ENCODE measurements around the gene TMEM41B. TPM values are rescaled to one million over a fixed set of nuclear protein-coding genes. Genes with fewer than 3 reads are reported as not detected.
A peak's percentile ranks its signal among the peaks of the same experiment; 100 is the strongest.
"Not testable (repeated sequence)": the region's sequence is repeated elsewhere in the genome, so short reads cannot be mapped to it uniquely, and the experiment has no call there.

Gene TMEM41B
- total RNA-seq, 2 donors from 2014 or later: 25.4 to 35.9 TPM

DNA sequence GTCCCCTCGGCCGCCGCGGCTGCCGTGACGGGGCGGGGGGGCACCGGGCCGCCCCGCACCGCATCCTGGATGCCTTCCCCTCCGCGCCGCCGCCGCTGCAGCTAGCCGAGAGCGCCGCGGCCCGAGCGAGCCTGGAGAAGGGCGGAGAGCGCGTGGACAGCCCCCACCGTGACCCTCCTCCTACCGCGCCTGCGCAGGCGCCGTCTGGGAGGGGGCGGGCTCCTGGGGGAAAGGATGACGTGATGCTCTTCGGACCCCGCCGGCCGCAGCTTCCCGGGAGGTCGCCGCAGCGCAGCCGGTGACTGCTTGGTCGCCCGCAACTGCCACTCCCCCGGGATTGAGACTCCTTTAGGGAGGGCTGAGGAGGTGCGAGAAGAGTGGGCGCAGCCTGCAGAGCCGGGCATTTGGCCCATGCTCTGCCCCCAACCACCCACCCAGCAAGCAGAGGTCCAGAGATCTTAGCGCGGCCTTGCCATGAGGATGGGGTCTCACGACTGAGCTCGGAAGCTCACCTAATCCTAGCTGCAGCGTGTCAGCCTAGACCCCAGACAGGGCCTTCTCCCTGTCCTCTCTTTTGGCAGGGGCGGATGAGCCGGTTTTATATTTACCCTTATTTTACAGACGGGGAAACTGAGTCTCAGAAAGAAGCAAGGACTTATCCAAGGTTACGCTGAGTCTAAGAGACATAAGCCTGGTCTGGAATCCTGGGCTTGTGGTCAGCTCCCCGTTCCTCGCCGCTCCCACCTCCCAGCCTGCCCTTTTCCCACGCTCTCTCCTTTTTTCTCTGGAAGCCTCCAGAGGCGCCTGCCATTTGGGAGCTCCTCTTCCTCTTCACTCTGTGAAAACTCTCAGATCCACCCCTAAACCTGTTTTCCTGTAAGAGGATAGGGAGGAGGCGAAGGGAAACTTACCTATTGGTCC is 48.9 kb downstream of the TMEM41B start, which contains the start of gene DENND5A:
Gene DENND5A, minus strand, starts transcription at position 140 of the 921 bp plus-strand sequence. CDS start 281 bp downstream, outside the sequence.
- WGBS, 2 donors: 5 to 16% methylated on average over 11 to 29 of the region's 63 CpGs
- no peaks in the 10 kb centered on the region for H3K36me3 ChIP-seq (replicated peaks in 1 of 2; ENCODE audit: insufficient read depth in 1 of 2, low read depth in 2 of 2)
- H3K4me1 ChIP-seq: peaks cover 24% of the 10 kb centered on the region
- DNase-seq (peak; percentile 87 to 90 (median 89)), ATAC-seq (peak; percentile 91)
- TF ChIP-seq CTCF (IDR thresholded peaks at IDR 0.05): no peak
- TF ChIP-seq POLR2A (IDR thresholded peaks at IDR 0.05): peak; percentile 92 to 93 (median 92)
- intact Hi-C loops (cut with DNase I): no loop called here
- H3K27ac ChIP-seq: peak within 1 kb of the TSS; percentile 95 to 99 (median 97)
- H3K27me3 ChIP-seq: no peaks in the 10 kb centered on the region
- no peaks in the 10 kb centered on the region for H3K9me3 ChIP-seq
- H3K4me3 ChIP-seq: peak within 1 kb of the TSS; percentile 83 to 90

DNA sequence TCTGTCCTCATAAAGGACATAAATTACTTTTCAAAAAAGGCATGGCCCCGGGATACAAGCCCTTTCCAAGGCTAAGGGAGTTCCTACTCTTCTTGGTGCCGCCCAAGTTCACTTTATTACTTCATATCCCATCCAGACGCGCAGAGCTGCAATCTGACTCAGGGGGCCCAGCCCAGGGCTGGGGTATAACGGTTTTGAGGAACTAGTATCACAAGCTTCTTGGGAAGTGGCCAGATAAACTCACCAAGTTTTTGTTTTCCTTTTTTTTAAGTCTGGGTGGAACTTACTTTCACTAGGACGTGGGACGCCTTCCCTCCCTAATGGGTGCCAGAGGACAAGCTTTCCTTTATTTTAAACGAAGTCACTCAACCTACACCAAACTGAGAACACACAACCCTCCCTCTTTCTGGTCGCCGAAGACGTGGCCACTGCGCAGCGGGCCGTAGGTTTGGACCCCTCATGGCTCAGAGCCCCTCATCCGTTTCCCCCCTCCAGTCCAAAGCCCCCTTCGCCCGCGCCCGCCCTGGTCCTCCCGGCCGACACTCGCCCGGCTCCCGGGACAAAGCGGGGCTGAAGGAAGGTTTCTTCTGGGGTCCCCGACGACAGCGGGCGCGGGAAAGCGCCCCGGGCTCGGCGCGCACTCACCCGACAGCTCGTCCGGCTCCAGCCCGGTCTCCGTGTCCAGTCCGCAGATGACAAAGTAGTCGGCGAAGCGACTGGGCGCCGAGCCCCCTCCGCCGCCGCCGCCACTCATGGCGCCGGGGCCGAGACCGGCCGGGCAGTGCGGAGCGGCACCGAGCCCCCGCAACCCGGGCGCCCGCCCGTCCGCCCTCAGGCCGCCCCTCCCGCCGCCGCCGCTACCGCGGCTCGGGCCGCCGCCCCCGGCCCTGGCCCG is 49.8 kb downstream of the TMEM41B start:
- intact Hi-C loops (cut with DNase I): no loop called here
- DNase-seq: peak; percentile 37 to 76 (median 44)

GRCh38 chr11:9263840-9264315 is 50.5 kb downstream of the TMEM41B start:
- H3K27ac ChIP-seq: peak overlapping the region in 3 of 4 donors; percentile 95 to 99 (median 96)
- DNase-seq (no peak), ATAC-seq (no peak)
- peaks cover 28% of the 10 kb centered on the region for H3K4me1 ChIP-seq
- H3K36me3 ChIP-seq (replicated peaks in 1 of 2; ENCODE audit: insufficient read depth in 1 of 2, low read depth in 2 of 2): no peaks in the 10 kb centered on the region
- no peaks in the 10 kb centered on the region for H3K9me3 ChIP-seq
- intact Hi-C loops (cut with DNase I): no loop called here
- no peak for TF ChIP-seq POLR2A (IDR thresholded peaks at IDR 0.05)
- no peak for TF ChIP-seq CTCF (IDR thresholded peaks at IDR 0.05)
- no peaks in the 10 kb centered on the region for H3K27me3 ChIP-seq
- H3K4me3 ChIP-seq: no peak overlapping the region
- 26 to 29% methylated on average over 9 of the region's 9 CpGs for WGBS, 2 donors

More for the DNA sequence above, 49.8 kb downstream of the TMEM41B start:
- H3K36me3 ChIP-seq (replicated peaks in 1 of 2; ENCODE audit: insufficient read depth in 1 of 2, low read depth in 2 of 2): no peaks in the 10 kb centered on the region
- peak overlapping the region; percentile 83 to 90 for H3K4me3 ChIP-seq
- H3K27me3 ChIP-seq: no peaks in the 10 kb centered on the region
- H3K27ac ChIP-seq: peak overlapping the region; percentile 95 to 99 (median 97)
- H3K9me3 ChIP-seq: no peaks in the 10 kb centered on the region
- peak; percentile 49 for ATAC-seq
- TF ChIP-seq POLR2A (IDR thresholded peaks at IDR 0.05): peak; percentile 7 to 53 (median 40)
- no peak for TF ChIP-seq CTCF (IDR thresholded peaks at IDR 0.05)
- peaks cover 28% of the 10 kb centered on the region for H3K4me1 ChIP-seq
- 0% methylated on average over 14 to 65 of the region's 76 CpGs for WGBS, 2 donors

DNA sequence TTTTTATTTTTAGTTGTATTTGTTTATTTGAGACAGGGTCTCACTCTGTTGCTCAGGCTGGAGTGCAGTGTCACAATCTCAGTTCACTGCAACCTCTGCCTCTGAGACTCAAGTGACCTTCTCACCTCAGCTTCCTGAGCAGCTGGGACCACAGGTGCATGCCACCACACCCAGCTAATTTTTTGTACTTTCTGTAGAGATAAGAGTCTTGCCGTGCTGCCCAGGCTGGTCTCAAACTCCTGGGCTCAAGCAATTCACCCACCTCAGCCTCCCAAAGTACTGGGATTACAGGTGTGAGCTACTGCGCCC is 53.6 kb downstream of the TMEM41B start:
- intact Hi-C loops (cut with DNase I): not testable (repeated sequence)
- 68 to 70% methylated on average over 2 of the region's 2 CpGs for WGBS, 2 donors

More for the DNA sequence above, 53.6 kb downstream of the TMEM41B start:
- not testable (repeated sequence) for H3K27ac ChIP-seq; H3K4me3 ChIP-seq; DNase-seq; H3K27me3 ChIP-seq; H3K36me3 ChIP-seq (replicated peaks in 1 of 2; ENCODE audit: insufficient read depth in 1 of 2, low read depth in 2 of 2); ATAC-seq; H3K9me3 ChIP-seq
- H3K4me1 ChIP-seq: peaks cover 17% of the 10 kb centered on the region
